ENCODE results near the gene KCNQ4. TPM values are rescaled to one million over a fixed set of nuclear protein-coding genes. Genes with fewer than 3 reads are reported as not detected.

The KCNQ4 gene
- polyA plus RNA-seq, 1 donor from 2014 or later, result not detected

GRCh38 chr1:40768146-40768990 is 15.2 kb upstream of the KCNQ4 start:
- Histone ChIP-seq H3K36me3 (ENCODE audit: insufficient read depth, low read length) (peaks cover 10% of the 10 kb centered on the region), H3K9ac (ENCODE audit: low read length) (no peak overlapping the region), H3K9me2 (ENCODE audit: insufficient read depth, low read length) (no peaks in the 10 kb centered on the region), H3K4me2 (ENCODE audit: low read length) (no peak overlapping the region), H3K27ac (ENCODE audit: low read length) (no peak overlapping the region), H3K27me3 (ENCODE audit: insufficient read depth, low read depth, low read length) (no peaks in the 10 kb centered on the region), H3K4me3 (ENCODE audit: low read length) (no peak overlapping the region), H3K79me2 (replicated peaks; ENCODE audit: insufficient read depth, low read length) (no peaks in the 10 kb centered on the region), H3K9me3 (ENCODE audit: low read length) (no peaks in the 10 kb centered on the region), H2AFZ (ENCODE audit: low read depth, low read length) (no peak overlapping the region), H4K20me1 (ENCODE audit: insufficient read depth) (no peaks in the 10 kb centered on the region), H3F3A (ENCODE audit: insufficient read depth, low read length, poor library complexity, severe bottlenecking) (no peaks in the 10 kb centered on the region)
- TF ChIP-seq POLR2AphosphoS5 (IDR thresholded peaks at IDR 0.05) (no peak), EZH2 (IDR thresholded peaks at IDR 0.05; ENCODE audit: borderline replicate concordance, insufficient read depth, low read length, poor library complexity, severe bottlenecking) (no peak), TAF1 (IDR thresholded peaks at IDR 0.05; ENCODE audit: low read depth) (no peak), MXI1 (conservative IDR thresholded peaks at IDR 0.05; ENCODE audit: poor library complexity, severe bottlenecking) (no peak), CTCF (IDR thresholded peaks at IDR 0.05; ENCODE audit: poor library complexity, severe bottlenecking) (no peak), REST (IDR thresholded peaks at IDR 0.05; ENCODE audit: borderline replicate concordance) (no peak), EP300 (conservative IDR thresholded peaks at IDR 0.05; ENCODE audit: poor library complexity, severe bottlenecking) (no peak), SMC3 (conservative IDR thresholded peaks at IDR 0.05; ENCODE audit: poor library complexity) (no peak), RAD21 (conservative IDR thresholded peaks at IDR 0.05) (no peak)

- Histone ChIP-seq H2AFZ (ENCODE audit: low read depth, low read length) (no peak overlapping the region), H3K4me3 (ENCODE audit: low read length) (no peak overlapping the region), H3K4me2 (ENCODE audit: low read length) (no peak overlapping the region), H3F3A (ENCODE audit: insufficient read depth, low read length, poor library complexity, severe bottlenecking) (no peaks in the 10 kb centered on the region), H3K9ac (ENCODE audit: low read length) (no peak overlapping the region), H3K27ac (ENCODE audit: low read length) (no peak overlapping the region), H3K27me3 (ENCODE audit: insufficient read depth, low read depth, low read length) (no peaks in the 10 kb centered on the region), H3K9me2 (ENCODE audit: insufficient read depth, low read length) (no peaks in the 10 kb centered on the region), H3K36me3 (ENCODE audit: insufficient read depth, low read length) (peaks cover 5% of the 10 kb centered on the region), H3K79me2 (replicated peaks; ENCODE audit: insufficient read depth, low read length) (no peaks in the 10 kb centered on the region), H3K9me3 (ENCODE audit: low read length) (no peaks in the 10 kb centered on the region), H4K20me1 (ENCODE audit: insufficient read depth) (no peaks in the 10 kb centered on the region)
- TF ChIP-seq EP300 (conservative IDR thresholded peaks at IDR 0.05; ENCODE audit: poor library complexity, severe bottlenecking), result no peak
- TF ChIP-seq POLR2AphosphoS5 (IDR thresholded peaks at IDR 0.05), result no peak
- TF ChIP-seq MXI1 (conservative IDR thresholded peaks at IDR 0.05; ENCODE audit: poor library complexity, severe bottlenecking), result no peak
- TF ChIP-seq SMC3 (conservative IDR thresholded peaks at IDR 0.05; ENCODE audit: poor library complexity), result no peak
- no peak for TF ChIP-seq RAD21 (conservative IDR thresholded peaks at IDR 0.05)
- no peak for TF ChIP-seq CTCF (IDR thresholded peaks at IDR 0.05; ENCODE audit: poor library complexity, severe bottlenecking)
- TF ChIP-seq REST (IDR thresholded peaks at IDR 0.05; ENCODE audit: borderline replicate concordance), result no peak
- no peak for TF ChIP-seq TAF1 (IDR thresholded peaks at IDR 0.05; ENCODE audit: low read depth)
- TF ChIP-seq EZH2 (IDR thresholded peaks at IDR 0.05; ENCODE audit: borderline replicate concordance, insufficient read depth, low read length, poor library complexity, severe bottlenecking), result no peak
Observed at GRCh38 chr1:40769815-40770214, 13.8 kb upstream of the KCNQ4 start.
